Measurements from ENCODE around the gene GGT6.

DNA sequence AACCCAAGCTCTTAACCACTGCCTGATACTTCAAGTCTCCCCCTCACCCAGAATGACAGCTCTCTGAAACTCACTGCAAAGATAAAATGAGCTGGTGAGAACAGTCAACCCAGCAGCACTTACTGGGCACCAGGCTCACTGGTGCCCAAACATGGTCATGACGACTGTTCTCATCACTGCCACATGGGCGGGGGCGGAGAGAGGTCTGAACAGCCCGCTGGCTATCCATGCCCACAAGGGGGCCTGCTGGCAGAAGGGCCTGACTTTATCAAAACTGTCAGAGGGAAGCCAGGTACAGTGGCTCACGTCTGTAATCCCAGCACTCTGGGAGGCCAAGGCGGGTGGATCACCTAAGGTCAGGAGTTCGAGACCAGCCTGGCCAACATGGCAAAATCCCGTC is 9.2 kb downstream of the GGT6 start:
- TF ChIP-seq RAD21 (conservative IDR thresholded peaks at IDR 0.05 in 1 of 2, IDR thresholded peaks at IDR 0.05 in 1 of 2) = no peak
- no peak for TF ChIP-seq SREBF2 (IDR thresholded peaks at IDR 0.05)
- TF ChIP-seq EP300 (IDR thresholded peaks at IDR 0.05) = no peak
- TF ChIP-seq TFCP2L1 (CRISPR knock-in tag; IDR thresholded peaks at IDR 0.05) = no peak
- TF ChIP-seq POLR2A (IDR thresholded peaks at IDR 0.05; ENCODE audit: low read length) = no peak
- no peak for TF ChIP-seq KDM5A (IDR thresholded peaks at IDR 0.05)
